Hepatocyte (in vitro differentiated cells): ENCODE data around the gene LRCH1. TPM values are rescaled to one million over a fixed set of nuclear protein-coding genes. Genes with fewer than 3 reads are reported as not detected.

Source experiments
- DNase-seq: peaks from one replicate; pipeline ENCODE4 v3.0.0-alpha.2; 2016; ENCODE audit warnings: low spot score
- H2AFZ ChIP-seq: fragments of 200-600 bp; sonication (generic); 2 replicates; pipeline ENCODE4 v1.6.0; 2016; ENCODE audit warnings: antibody characterized with exemption, mild to moderate bottlenecking
- H3K27ac ChIP-seq: fragments of 200-600 bp; sonication (generic); 2 replicates; pipeline ENCODE4 v1.5.1; 2016; ENCODE audit warnings: mild to moderate bottlenecking
- H3K27me3 ChIP-seq: fragments of 200-600 bp; sonication (generic); 2 replicates; pipeline ENCODE4 v1.6.1; 2016
- H3K36me3 ChIP-seq: fragments of 200-600 bp; sonication (generic); replicated peaks from 2 replicates; pipeline ENCODE4 v1.5.1; 2016; ENCODE audit warnings: low read depth; ENCODE audit not compliant: insufficient read depth
- H3K4me1 ChIP-seq: fragments of 200-600 bp; sonication (generic); 2 replicates; pipeline ENCODE4 v1.5.1; 2016; ENCODE audit warnings: mild to moderate bottlenecking, moderate library complexity; ENCODE audit not compliant: insufficient read depth
- H3K4me2 ChIP-seq: fragments of 200-600 bp; sonication (generic); 2 replicates; pipeline ENCODE4 v1.6.0; 2016
- H3K4me3 ChIP-seq: fragments of 200-600 bp; sonication (generic); 2 replicates; pipeline ENCODE4 v1.5.1; 2016; ENCODE audit warnings: mild to moderate bottlenecking
- H3K79me2 ChIP-seq: fragments of 200-600 bp; sonication (generic); 2 replicates; pipeline ENCODE4 v1.6.0; 2017; ENCODE audit warnings: mild to moderate bottlenecking
- H3K9me2 ChIP-seq: fragments of 200-600 bp; sonication (generic); replicated peaks from 2 replicates; pipeline ENCODE4 v1.6.0; 2017; ENCODE audit warnings: mild to moderate bottlenecking; ENCODE audit not compliant: insufficient read depth
- H3K9me3 ChIP-seq: fragments of 200-600 bp; sonication (generic); 2 replicates; pipeline ENCODE4 v1.5.1; 2016; ENCODE audit warnings: low read depth, mild to moderate bottlenecking
- H4K20me1 ChIP-seq: fragments of 200-600 bp; sonication (generic); 2 replicates; pipeline ENCODE4 v1.6.0; 2016; ENCODE audit warnings: mild to moderate bottlenecking; ENCODE audit not compliant: insufficient read depth, poor library complexity, severe bottlenecking
- CTCF ChIP-seq: fragments of 200-600 bp; sonication (generic); IDR thresholded peaks from 2 replicates; pipeline ENCODE4 v1.5.1; 2016; ENCODE audit warnings: antibody characterized with exemption, mild to moderate bottlenecking; ENCODE audit not compliant: poor library complexity
- EZH2 ChIP-seq: fragments of 200-600 bp; sonication (generic); IDR thresholded peaks from 2 replicates; pipeline ENCODE4 v1.6.1; 2016; ENCODE audit warnings: antibody characterized with exemption, mild to moderate bottlenecking, borderline replicate concordance
- EZH2phosphoT487 ChIP-seq: fragments of 200-600 bp; sonication (generic); IDR thresholded peaks from one replicate; pipeline ENCODE4 v1.6.1; 2018; ENCODE audit warnings: antibody characterized with exemption, mild to moderate bottlenecking, low read depth, moderate library complexity; ENCODE audit not compliant: unreplicated experiment, severe bottlenecking
- WGBS: methylation state at CpG from one replicate; pipeline ENCODE4 v1.1.6; 2016; ENCODE audit warnings: low lambda C conversion rate; ENCODE audit errors: missing lambda C conversion rate; 5-methylcytosine and 5-hydroxymethylcytosine counted together
- polyA plus RNA-seq: library from polyadenylated mRNA; unstranded; fragments of >200 nt; fragmentation: Nextera tagmentation; extraction: Ambion mirVana; gene quantifications from 2 replicates; pipeline ENCODE4 v1.2.1, GENCODE V29; 2016
- total RNA-seq: library from RNA; depleted of rRNA; stranded (reverse); fragments of >200 nt; gene quantifications from 2 replicates; pipeline ENCODE4 v1.2.3, GENCODE V29; 2014

Gene LRCH1
- total and polyA plus RNA-seq, 2 experiments from 2014 or later, result 5.7 to 14.1 TPM

GRCh38 chr13:46738055-46738454 is 185.1 kb downstream of the LRCH1 start:
- no peak for TF ChIP-seq EZH2
- TF ChIP-seq CTCF, result no peak
- TF ChIP-seq EZH2phosphoT487, result no peak
- Histone ChIP-seq H4K20me1 (no peaks in the 10 kb centered on the region), H2AFZ (no peak overlapping the region), H3K36me3 (no peaks in the 10 kb centered on the region), H3K9me3 (no peaks in the 10 kb centered on the region), H3K4me1 (no peaks in the 10 kb centered on the region), H3K27me3 (no peaks in the 10 kb centered on the region), H3K27ac (no peak overlapping the region), H3K4me3 (no peak overlapping the region), H3K9me2 (no peaks in the 10 kb centered on the region), H3K4me2 (no peak overlapping the region), H3K79me2 (no peaks in the 10 kb centered on the region)
- 93% methylated on average over 2 of the region's 2 CpGs for WGBS
- DNase-seq, result no peak

- no peak overlapping the region for H2AFZ ChIP-seq
- H3K79me2 ChIP-seq, result no peaks in the 10 kb centered on the region
- DNase-seq, result no peak
- WGBS, result 100% methylated on average over 1 of the region's 1 CpG
- H4K20me1 ChIP-seq, result no peaks in the 10 kb centered on the region
- no peaks in the 10 kb centered on the region for H3K9me3 ChIP-seq
- H3K36me3 ChIP-seq, result no peaks in the 10 kb centered on the region
- no peak for TF ChIP-seq EZH2phosphoT487
- no peak for TF ChIP-seq EZH2
- TF ChIP-seq CTCF, result no peak
- no peaks in the 10 kb centered on the region for H3K9me2 ChIP-seq
- H3K4me1 ChIP-seq, result no peaks in the 10 kb centered on the region
- H3K4me3 ChIP-seq, result no peak overlapping the region
- no peak overlapping the region for H3K27ac ChIP-seq
- H3K27me3 ChIP-seq, result no peaks in the 10 kb centered on the region
- no peak overlapping the region for H3K4me2 ChIP-seq
Measured at GRCh38 chr13:46738766-46739165, 185.8 kb downstream of the LRCH1 start.

- Histone ChIP-seq H3K4me3 (no peak overlapping the region), H3K27ac (no peak overlapping the region), H3K79me2 (no peaks in the 10 kb centered on the region), H3K27me3 (no peaks in the 10 kb centered on the region), H4K20me1 (no peaks in the 10 kb centered on the region), H3K9me2 (no peaks in the 10 kb centered on the region), H3K36me3 (no peaks in the 10 kb centered on the region), H3K9me3 (no peaks in the 10 kb centered on the region), H3K4me2 (no peak overlapping the region), H2AFZ (no peak overlapping the region), H3K4me1 (no peaks in the 10 kb centered on the region)
- TF ChIP-seq CTCF, result no peak
- no peak for TF ChIP-seq EZH2phosphoT487
- no peak for TF ChIP-seq EZH2
- WGBS, result 93% methylated on average over 4 of the region's 4 CpGs
- no peak for DNase-seq
Measured at GRCh38 chr13:46739447-46740098, 186.6 kb downstream of the LRCH1 start.
